Testis (tissue), 3 donors: Measurements from ENCODE around the gene ZNF208. TPM values are rescaled to one million over a fixed set of nuclear protein-coding genes. Genes with fewer than 3 reads are reported as not detected.
A peak's percentile ranks its signal among the peaks of the same experiment; 100 is the strongest.
"Not testable (repeated sequence)": the region's sequence is repeated elsewhere in the genome, so short reads cannot be mapped to it uniquely, and the experiment has no call there.

ENCODE experiments used
- DNase-seq: peaks from one replicate; pipeline ENCODE4 v3.0.0-alpha.2; 2019
- H3K27ac ChIP-seq, 2 donors: fragments of 200-600 bp; sonication (generic); one replicate each; pipeline ENCODE4 v1.5.1; 2019
- H3K27me3 ChIP-seq: fragments of 200-600 bp; sonication (generic); one replicate; pipeline ENCODE4 v1.5.1; 2019
- H3K36me3 ChIP-seq: fragments of 200-600 bp; sonication (generic); one replicate; pipeline ENCODE4 v1.5.1; 2017; ENCODE audit warnings: low read depth; ENCODE audit errors: missing control alignments
- H3K4me1 ChIP-seq: fragments of 200-600 bp; sonication (generic); one replicate; pipeline ENCODE4 v1.5.1; 2019
- H3K4me3 ChIP-seq, 2 donors: fragments of 200-600 bp; sonication (generic); one replicate each; pipeline ENCODE4 v1.5.1; 2017 to 2019
- H3K9me3 ChIP-seq: fragments of 200-600 bp; sonication (generic); one replicate; pipeline ENCODE4 v1.5.1; 2017
- CTCF ChIP-seq, 3 experiments: fragments of 450-650 bp in 2 of 3; fragments of 200-600 bp in 1 of 3; sonication (generic) in 1 of 3; IDR thresholded peaks; one replicate each; pipeline ENCODE4 v1.5.1; 2016 to 2019; ENCODE audit warnings: antibody characterized with exemption in 3 of 3, mild to moderate bottlenecking in 2 of 3, moderate library complexity in 1 of 3
- POLR2A ChIP-seq: fragments of 450-650 bp; IDR thresholded peaks from one replicate; pipeline ENCODE4 v1.6.1; 2017; ENCODE audit warnings: antibody characterized with exemption, mild to moderate bottlenecking, moderate library complexity
- WGBS, 2 donors: methylation state at CpG; one replicate each; pipeline ENCODE4 v1.1.5; 2018; 5-methylcytosine and 5-hydroxymethylcytosine counted together
- intact Hi-C: fragments of 100-400 bp; cut with DNase I; formaldehyde crosslinking; loops from one replicate; pipeline ENCODE4 v1.15.1; 2023; ENCODE audit warnings: low total_unique reads
- polyA plus RNA-seq: library from polyadenylated mRNA; stranded (reverse); fragments of 350-450 nt; fragmentation: Illumina TruSeq; extraction: RNeasy Lipid Tissue Mini Kit (QIAGEN cat#74804); gene quantifications from one replicate; pipeline ENCODE4 v1.2.3, GENCODE V29; 2014; ENCODE audit warnings: low read depth, low replicate concordance; ENCODE audit not compliant: insufficient read depth
- total RNA-seq, 2 donors: library from RNA; depleted of rRNA; stranded (reverse); fragments of >200 nt; gene quantifications; one replicate each; pipeline ENCODE4 v1.2.3, GENCODE V29; 2016

ZNF208 gene
- total and polyA plus RNA-seq, 3 donors from 2014 or later = 11.8 to 48.2 (median 27.6) TPM

GRCh38 chr19:21891086-21891485, 119.7 kb downstream of the ZNF208 start:
- 77 to 88% methylated on average over 1 of the region's 1 CpG for WGBS, 2 donors

GRCh38 chr19:21890017-21890416, 120.7 kb downstream of the ZNF208 start:
- WGBS, 2 donors = 28 to 49% methylated on average over 5 to 9 of the region's 9 CpGs
- H3K9me3 ChIP-seq, H3K4me3 ChIP-seq, H3K27me3 ChIP-seq, intact Hi-C loops, H3K36me3 ChIP-seq, H3K4me1 ChIP-seq, H3K27ac ChIP-seq: not testable (repeated sequence)
- peak in 1 of 3 experiments; percentile 18 for TF ChIP-seq CTCF (IDR thresholded peaks at IDR 0.05)
- DNase-seq = peak; percentile 65

More at GRCh38 chr19:21891086-21891485, 119.7 kb downstream of the ZNF208 start:
- Histone ChIP-seq H3K4me1 (no peaks in the 10 kb centered on the region), H3K36me3 (no peaks in the 10 kb centered on the region), H3K9me3 (no peaks in the 10 kb centered on the region), H3K27me3 (no peaks in the 10 kb centered on the region), H3K27ac (no peak overlapping the region), H3K4me3 (no peak overlapping the region)
- DNase-seq = no peak
- TF ChIP-seq CTCF (IDR thresholded peaks at IDR 0.05) = no peak
- TF ChIP-seq POLR2A = no peak
- intact Hi-C loops = no loop called here

- WGBS, 2 donors = 72 to 87% methylated on average over 2 of the region's 2 CpGs
- H3K4me3 ChIP-seq, H3K9me3 ChIP-seq, H3K27me3 ChIP-seq, intact Hi-C loops, H3K4me1 ChIP-seq, H3K27ac ChIP-seq, H3K36me3 ChIP-seq, DNase-seq: not testable (repeated sequence)
These were observed 125.2 kb downstream of the ZNF208 start for GRCh38 chr19:21885516-21885915.

- H3K4me3 ChIP-seq, H3K36me3 ChIP-seq, intact Hi-C loops, H3K27ac ChIP-seq, DNase-seq, H3K27me3 ChIP-seq, H3K9me3 ChIP-seq, H3K4me1 ChIP-seq: not testable (repeated sequence)
- 67 to 71% methylated on average over 8 of the region's 8 CpGs for WGBS, 2 donors
These were observed 126.0 kb downstream of the ZNF208 start for GRCh38 chr19:21884786-21885185.

GRCh38 chr19:21883516-21883915, 127.2 kb downstream of the ZNF208 start:
- H3K9me3 ChIP-seq = no peaks in the 10 kb centered on the region

More at GRCh38 chr19:21883516-21883915, 127.2 kb downstream of the ZNF208 start:
- H3K27ac ChIP-seq = no peak overlapping the region
- no peak for DNase-seq
- no peaks in the 10 kb centered on the region for H3K4me1 ChIP-seq
- H3K4me3 ChIP-seq = no peak overlapping the region
- no peaks in the 10 kb centered on the region for H3K36me3 ChIP-seq
- intact Hi-C loops = no loop called here
- no peak for TF ChIP-seq POLR2A
- TF ChIP-seq CTCF (IDR thresholded peaks at IDR 0.05) = no peak
- WGBS, 2 donors = 50 to 73% methylated on average over 10 of the region's 10 CpGs
- H3K27me3 ChIP-seq = no peaks in the 10 kb centered on the region

Other genes with a start within 250 kb of the ZNF208 start
- 10 to 100 TPM; 15.4 to 20.3 TPM for gene ZNF100, start 243.4 kb downstream of the ZNF208 start, total RNA-seq
- 9.9 TPM for gene ZNF100, start 243.4 kb downstream of the ZNF208 start, polyA plus RNA-seq
- 10 to 100 TPM; 24.0 to 30.4 TPM for gene ZNF43, start 174.8 kb downstream of the ZNF208 start, total RNA-seq
- 6.4 TPM for gene ZNF43, start 174.8 kb downstream of the ZNF208 start, polyA plus RNA-seq
- 1 to 10 TPM; 5.9 to 7.7 TPM for gene ZNF257, start 41.5 kb upstream of the ZNF208 start, total RNA-seq
- 6.0 TPM for gene ZNF257, start 41.5 kb upstream of the ZNF208 start, polyA plus RNA-seq
- gene ZNF676, start 186.0 kb upstream of the ZNF208 start, total RNA-seq = 10 to 100 TPM; 29.2 to 35.3 TPM
- gene ZNF676, start 186.0 kb upstream of the ZNF208 start, polyA plus RNA-seq = 3.6 TPM